HG02885 (cell line): ENCODE measurements around the gene MCC.

Source experiments
- ATAC-seq: cut with Tn5 transposase; IDR thresholded peaks from one replicate; pipeline ENCODE4 v1.9.1; 2021; ENCODE audit warnings: mild to moderate bottlenecking; ENCODE audit not compliant: unreplicated experiment, poor library complexity

MCC gene

GRCh38 chr5:113128641-113129330, 359.5 kb downstream of the MCC start:
- no peak for ATAC-seq

- no peak for ATAC-seq
These were observed 360.2 kb downstream of the MCC start for GRCh38 chr5:113128082-113128481.

GRCh38 chr5:113127021-113127420, 361.2 kb downstream of the MCC start:
- ATAC-seq = no peak

- ATAC-seq = no peak
These were observed 362.9 kb downstream of the MCC start for GRCh38 chr5:113125371-113125770.

- ATAC-seq = no peak
These were observed 363.3 kb downstream of the MCC start for GRCh38 chr5:113124914-113125313.

GRCh38 chr5:113124265-113124664, 364.0 kb downstream of the MCC start:
- ATAC-seq = no peak

GRCh38 chr5:113123618-113124017, 364.6 kb downstream of the MCC start:
- no peak for ATAC-seq

GRCh38 chr5:113122053-113122452, 366.2 kb downstream of the MCC start:
- no peak for ATAC-seq

GRCh38 chr5:113119246-113119924, 368.9 kb downstream of the MCC start:
- ATAC-seq = no peak

GRCh38 chr5:113118765-113119164, 369.5 kb downstream of the MCC start:
- ATAC-seq = no peak

GRCh38 chr5:113118298-113118697, 370.0 kb downstream of the MCC start:
- ATAC-seq = no peak

GRCh38 chr5:113117543-113118115, 370.6 kb downstream of the MCC start:
- no peak for ATAC-seq

- ATAC-seq = no peak
These were observed 372.3 kb downstream of the MCC start for GRCh38 chr5:113115956-113116355.

- peak; percentile 60 for ATAC-seq
These were observed 373.2 kb downstream of the MCC start for GRCh38 chr5:113115061-113115460.

- ATAC-seq = no peak
These were observed 373.7 kb downstream of the MCC start for GRCh38 chr5:113114559-113114958.

GRCh38 chr5:113112435-113112834, 375.8 kb downstream of the MCC start:
- ATAC-seq = no peak

GRCh38 chr5:113110117-113110516, 378.1 kb downstream of the MCC start:
- ATAC-seq = no peak

- ATAC-seq = no peak
These were observed 378.9 kb downstream of the MCC start for GRCh38 chr5:113109344-113109743.

- ATAC-seq = no peak
These were observed 379.8 kb downstream of the MCC start for GRCh38 chr5:113108485-113108884.

- no peak for ATAC-seq
These were observed 381.4 kb downstream of the MCC start for GRCh38 chr5:113106821-113107220.

- no peak for ATAC-seq
These were observed 382.5 kb downstream of the MCC start for GRCh38 chr5:113105693-113106280.
